ENCODE measurements around the gene MXD4.

Gene MXD4

DNA sequence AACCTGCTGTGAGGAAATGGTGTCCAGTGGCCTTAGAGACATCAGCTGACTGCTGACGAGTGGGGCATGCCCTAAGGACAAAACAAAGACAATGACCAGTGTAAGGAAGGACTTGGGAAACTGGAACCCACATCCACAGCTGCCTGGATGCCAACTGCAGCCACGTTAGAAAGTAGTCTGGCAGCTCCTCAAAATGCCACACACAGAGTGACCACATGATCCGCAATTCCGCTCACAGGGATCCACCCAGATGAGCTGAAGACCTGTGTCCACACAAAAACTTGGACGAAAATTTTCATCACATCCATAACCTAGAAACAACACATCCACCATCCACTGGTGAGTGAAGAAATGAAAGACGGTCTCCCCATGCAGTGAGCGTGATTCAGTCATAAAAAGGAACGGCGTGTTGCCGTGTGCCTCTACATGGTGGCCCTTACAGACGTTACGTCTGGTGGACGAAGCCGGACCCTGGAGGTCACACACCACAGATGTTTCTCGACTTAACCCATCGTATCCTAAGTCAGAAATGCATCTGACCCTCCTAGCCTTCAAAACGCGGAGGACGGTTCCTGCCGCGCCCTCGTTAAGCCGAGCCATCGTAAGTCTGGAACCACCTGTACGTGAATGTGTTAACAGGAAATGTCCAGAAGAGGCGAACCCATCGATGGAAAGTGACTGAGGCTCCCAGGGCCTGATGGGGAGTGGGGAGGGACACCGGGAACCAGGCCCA, 40.6 kb upstream of the MXD4 start:
- TF ChIP-seq YY1 (IDR thresholded peaks at IDR 0.05; ENCODE audit: low read depth) (no peak), EP300 (IDR thresholded peaks at IDR 0.05; ENCODE audit: borderline replicate concordance) (no peak), USF1 (IDR thresholded peaks at IDR 0.05) (no peak), CEBPB (IDR thresholded peaks at IDR 0.05) (no peak), FOXM1 (IDR thresholded peaks at IDR 0.05; ENCODE audit: borderline replicate concordance, low read depth) (no peak), TAF1 (IDR thresholded peaks at IDR 0.05; ENCODE audit: low read depth) (no peak), NFIC (IDR thresholded peaks at IDR 0.05) (no peak), TCF12 (IDR thresholded peaks at IDR 0.05; ENCODE audit: low read depth) (no peak), ZBTB7A (IDR thresholded peaks at IDR 0.05; ENCODE audit: low read depth) (no peak)
- TF ChIP-seq, protein P1, sequence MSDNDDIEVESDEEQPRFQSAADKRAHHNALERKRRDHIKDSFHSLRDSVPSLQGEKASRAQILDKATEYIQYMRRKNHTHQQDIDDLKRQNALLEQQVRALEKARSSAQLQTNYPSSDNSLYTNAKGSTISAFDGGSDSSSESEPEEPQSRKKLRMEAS (IDR thresholded peaks at IDR 0.05) = no peak

DNA sequence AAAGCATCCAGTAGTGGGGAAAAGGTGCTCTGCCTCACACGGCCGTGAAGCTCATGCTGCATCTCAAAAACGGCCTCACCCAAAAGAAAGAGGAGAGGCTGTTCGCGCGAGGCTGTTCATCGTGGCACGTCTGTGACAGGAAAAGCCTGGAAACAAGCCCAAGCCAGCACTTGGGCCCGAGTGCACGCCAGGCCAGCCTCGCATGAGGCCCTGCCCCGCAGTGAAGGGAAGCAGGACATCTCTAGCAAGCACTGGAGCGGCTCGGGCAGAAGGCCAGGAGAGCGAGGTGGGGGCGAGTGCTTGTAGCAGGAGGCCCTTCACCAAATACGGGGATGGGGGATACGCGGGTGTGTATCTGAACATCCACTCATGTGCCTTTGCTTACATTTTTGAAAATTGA, 39.9 kb upstream of the MXD4 start:
- TF ChIP-seq, protein P1 (IDR thresholded peaks at IDR 0.05) = no peak
- no peak for TF ChIP-seq TAF1 (IDR thresholded peaks at IDR 0.05; ENCODE audit: low read depth)
- TF ChIP-seq ZBTB7A (IDR thresholded peaks at IDR 0.05; ENCODE audit: low read depth) = no peak
- TF ChIP-seq CEBPB (IDR thresholded peaks at IDR 0.05) = no peak
- no peak for TF ChIP-seq FOXM1 (IDR thresholded peaks at IDR 0.05; ENCODE audit: borderline replicate concordance, low read depth)
- TF ChIP-seq YY1 (IDR thresholded peaks at IDR 0.05; ENCODE audit: low read depth) = no peak
- TF ChIP-seq EGR1 (IDR thresholded peaks at IDR 0.05) = no peak
- no peak for TF ChIP-seq TCF12 (IDR thresholded peaks at IDR 0.05; ENCODE audit: low read depth)

- TF ChIP-seq RAD21 (IDR thresholded peaks at IDR 0.05; ENCODE audit: low read depth) = no peak
- TF ChIP-seq USF1 (IDR thresholded peaks at IDR 0.05) = no peak
- TF ChIP-seq TAF1 (IDR thresholded peaks at IDR 0.05; ENCODE audit: low read depth) = no peak
- no peak for TF ChIP-seq EP300 (IDR thresholded peaks at IDR 0.05; ENCODE audit: borderline replicate concordance)
- TF ChIP-seq TEAD4 (IDR thresholded peaks at IDR 0.05) = no peak
- no peak for TF ChIP-seq EGR1 (IDR thresholded peaks at IDR 0.05)
- no peak for TF ChIP-seq REST (IDR thresholded peaks at IDR 0.05; ENCODE audit: low read depth)
Observed at GRCh38 chr4:2301225-2301642, 39.3 kb upstream of the MXD4 start.

DNA sequence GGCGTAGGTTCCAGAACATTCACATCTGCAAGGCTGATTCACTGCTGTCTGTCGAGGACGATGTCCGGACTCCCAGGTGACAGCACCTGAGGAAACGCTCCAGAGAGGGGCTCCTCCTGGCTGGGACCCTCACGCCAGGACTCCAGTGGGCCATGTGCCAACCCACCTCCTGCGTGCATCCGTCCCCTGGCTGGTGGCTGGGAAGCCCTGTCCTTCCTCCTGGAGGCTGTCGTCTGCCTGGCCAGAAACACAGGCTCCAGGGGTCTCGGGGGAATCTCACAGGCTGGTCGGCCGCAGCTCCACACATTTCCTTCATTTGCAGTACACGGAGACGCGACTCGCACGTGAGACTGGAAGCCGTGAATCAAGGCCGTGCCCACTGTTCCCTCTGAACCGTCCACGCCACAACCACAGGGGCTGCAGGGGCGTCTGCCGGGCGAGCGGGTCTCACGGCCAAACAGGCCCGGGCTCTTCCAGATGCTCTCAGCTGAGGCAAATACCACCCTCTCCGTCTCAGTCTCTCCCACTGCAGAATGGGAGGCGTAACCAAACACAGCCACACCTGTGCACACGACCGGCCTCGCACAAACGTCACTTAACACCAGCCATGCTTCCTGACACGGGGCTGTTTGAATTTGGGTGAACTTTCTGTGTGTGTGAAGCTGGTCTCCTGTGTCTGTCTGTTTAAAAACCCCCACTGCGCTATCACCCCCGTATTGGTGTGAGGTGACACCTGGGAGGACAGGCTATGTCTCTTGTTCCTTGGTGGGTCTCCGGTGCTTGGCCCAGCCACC, 38.7 kb upstream of the MXD4 start:
- TF ChIP-seq REST (IDR thresholded peaks at IDR 0.05; ENCODE audit: low read depth) (no peak), USF1 (IDR thresholded peaks at IDR 0.05) (no peak), NFIC (IDR thresholded peaks at IDR 0.05) (no peak), TAF1 (IDR thresholded peaks at IDR 0.05; ENCODE audit: low read depth) (no peak)

DNA sequence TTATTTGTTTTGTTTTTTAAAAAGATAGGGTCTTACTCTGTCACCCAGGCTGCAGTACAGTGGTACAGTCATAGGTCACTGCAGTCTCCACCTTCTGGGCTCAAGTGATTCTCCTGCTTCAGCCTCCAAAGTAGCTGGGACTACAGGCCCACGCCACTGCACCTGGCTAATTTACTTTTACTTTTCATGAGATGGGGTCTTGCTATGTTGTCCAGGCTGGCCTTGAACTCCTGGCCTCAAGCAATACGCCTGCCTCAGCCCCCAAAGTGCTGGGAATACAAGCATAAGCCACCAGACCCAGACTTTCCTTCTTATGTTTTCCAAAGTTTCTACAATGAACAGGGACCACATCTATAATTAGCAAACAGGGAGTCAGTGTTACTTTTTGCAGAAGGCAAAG, 37.9 kb upstream of the MXD4 start:
- TF ChIP-seq EP300 (IDR thresholded peaks at IDR 0.05; ENCODE audit: borderline replicate concordance) = no peak
- TF ChIP-seq CREB1 (IDR thresholded peaks at IDR 0.05; ENCODE audit: low read depth) = no peak
- no peak for TF ChIP-seq EGR1 (IDR thresholded peaks at IDR 0.05)
- TF ChIP-seq TEAD4 (IDR thresholded peaks at IDR 0.05) = no peak
- no peak for TF ChIP-seq FOXM1 (IDR thresholded peaks at IDR 0.05; ENCODE audit: borderline replicate concordance, low read depth)
- no peak for TF ChIP-seq USF1 (IDR thresholded peaks at IDR 0.05)
- TF ChIP-seq, protein P1 (IDR thresholded peaks at IDR 0.05) = no peak
- no peak for TF ChIP-seq NFIC (IDR thresholded peaks at IDR 0.05)
- no peak for TF ChIP-seq TCF12 (IDR thresholded peaks at IDR 0.05; ENCODE audit: low read depth)
- TF ChIP-seq REST (IDR thresholded peaks at IDR 0.05; ENCODE audit: low read depth) = no peak
- no peak for TF ChIP-seq TAF1 (IDR thresholded peaks at IDR 0.05; ENCODE audit: low read depth)
- no peak for TF ChIP-seq YY1 (IDR thresholded peaks at IDR 0.05; ENCODE audit: low read depth)

All from Ishikawa (cell line).